HG03442 (cell line): ENCODE measurements around the gene HJURP.

Source experiments
- ATAC-seq: cut with Tn5 transposase; IDR thresholded peaks from one replicate; pipeline ENCODE4 v1.9.1; 2021; ENCODE audit warnings: mild to moderate bottlenecking, moderate library complexity; ENCODE audit not compliant: unreplicated experiment

The HJURP gene

DNA sequence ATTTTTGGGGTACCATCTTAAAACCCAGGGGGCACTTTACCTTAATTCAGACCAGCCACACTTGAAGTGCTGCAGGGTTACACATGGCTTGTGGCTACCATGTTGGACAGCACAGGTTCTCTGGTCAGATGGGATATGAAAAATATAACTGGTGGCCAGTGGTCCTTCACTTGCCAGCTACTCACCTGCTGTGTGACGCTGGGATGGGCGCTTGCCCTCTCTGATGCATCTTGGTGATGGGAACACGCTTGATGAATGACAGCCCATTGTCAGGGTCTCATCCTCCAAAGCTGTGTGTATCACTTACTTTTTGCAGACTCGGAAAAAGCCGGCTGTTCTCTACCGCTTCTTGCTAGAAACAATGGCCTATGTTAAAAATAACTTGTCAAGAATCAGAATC, 22.5 kb downstream of the HJURP start:
- ATAC-seq = no peak

DNA sequence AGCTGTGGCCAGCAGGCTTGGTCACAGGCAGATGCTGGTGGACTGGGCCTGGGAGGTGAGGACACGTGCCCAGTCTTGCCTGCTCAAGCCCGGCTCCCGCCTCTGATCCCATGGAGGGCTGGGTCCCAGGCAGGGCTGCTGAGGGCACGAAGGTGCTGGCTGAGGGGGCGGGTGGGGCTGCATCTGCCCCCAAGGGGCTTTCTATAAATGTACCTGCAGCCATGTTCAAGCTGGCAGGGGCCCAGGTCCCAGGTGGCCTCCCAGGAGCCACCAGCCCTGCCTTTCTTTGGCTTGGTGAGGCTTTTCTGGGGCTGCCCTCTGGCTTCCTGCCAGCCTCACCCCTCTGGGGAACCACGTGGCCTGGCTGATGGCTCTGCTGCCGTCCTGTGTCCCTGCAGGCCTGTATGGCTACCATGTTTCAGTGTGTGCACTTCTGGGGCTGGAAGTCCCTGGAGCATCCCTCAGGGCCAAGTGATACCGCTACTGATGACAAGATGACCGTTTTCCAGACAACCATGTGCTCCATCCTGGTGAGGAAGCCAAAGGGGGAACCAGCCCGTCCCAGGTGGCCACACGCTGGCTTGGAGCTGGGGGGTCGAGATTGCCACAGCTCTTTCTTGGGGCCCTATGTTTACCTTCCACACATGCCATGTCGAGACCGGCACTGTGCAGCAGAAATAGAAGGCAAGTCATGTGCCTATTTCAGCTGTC, 23.2 kb downstream of the HJURP start:
- no peak for ATAC-seq

DNA sequence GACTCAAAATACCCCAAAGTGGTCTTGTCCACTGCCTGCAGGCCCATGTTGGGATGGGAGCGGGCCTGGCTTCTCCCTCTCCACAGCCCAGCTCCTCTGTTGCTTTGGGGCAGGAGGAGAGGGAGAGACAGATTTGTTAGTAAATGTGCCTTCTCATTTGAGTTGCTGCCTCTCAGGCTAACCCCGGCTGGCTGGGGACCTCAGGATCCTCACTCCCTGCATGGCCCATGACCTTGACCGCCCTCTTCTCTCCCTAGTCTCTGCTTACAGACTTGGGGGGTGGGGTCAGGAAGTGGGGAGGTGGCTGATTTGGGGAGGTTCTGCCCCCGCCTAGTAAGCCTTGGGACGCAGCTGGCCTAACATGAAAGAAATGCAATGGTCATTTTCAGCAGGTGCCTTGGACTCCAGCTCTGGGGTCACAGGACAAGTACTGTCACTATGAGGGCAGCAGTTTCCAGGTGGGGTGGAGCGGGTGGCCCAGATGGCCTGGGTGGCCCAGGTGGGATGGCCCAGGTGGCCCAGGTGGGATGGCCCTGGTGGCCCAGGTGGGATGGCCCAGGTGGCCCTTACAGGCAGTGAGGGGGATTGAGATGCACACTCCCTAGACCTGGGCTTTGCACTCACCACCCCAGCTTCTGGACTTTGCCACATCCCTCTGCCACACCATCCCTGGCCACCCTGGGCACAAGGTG, 24.1 kb downstream of the HJURP start:
- no peak for ATAC-seq

DNA sequence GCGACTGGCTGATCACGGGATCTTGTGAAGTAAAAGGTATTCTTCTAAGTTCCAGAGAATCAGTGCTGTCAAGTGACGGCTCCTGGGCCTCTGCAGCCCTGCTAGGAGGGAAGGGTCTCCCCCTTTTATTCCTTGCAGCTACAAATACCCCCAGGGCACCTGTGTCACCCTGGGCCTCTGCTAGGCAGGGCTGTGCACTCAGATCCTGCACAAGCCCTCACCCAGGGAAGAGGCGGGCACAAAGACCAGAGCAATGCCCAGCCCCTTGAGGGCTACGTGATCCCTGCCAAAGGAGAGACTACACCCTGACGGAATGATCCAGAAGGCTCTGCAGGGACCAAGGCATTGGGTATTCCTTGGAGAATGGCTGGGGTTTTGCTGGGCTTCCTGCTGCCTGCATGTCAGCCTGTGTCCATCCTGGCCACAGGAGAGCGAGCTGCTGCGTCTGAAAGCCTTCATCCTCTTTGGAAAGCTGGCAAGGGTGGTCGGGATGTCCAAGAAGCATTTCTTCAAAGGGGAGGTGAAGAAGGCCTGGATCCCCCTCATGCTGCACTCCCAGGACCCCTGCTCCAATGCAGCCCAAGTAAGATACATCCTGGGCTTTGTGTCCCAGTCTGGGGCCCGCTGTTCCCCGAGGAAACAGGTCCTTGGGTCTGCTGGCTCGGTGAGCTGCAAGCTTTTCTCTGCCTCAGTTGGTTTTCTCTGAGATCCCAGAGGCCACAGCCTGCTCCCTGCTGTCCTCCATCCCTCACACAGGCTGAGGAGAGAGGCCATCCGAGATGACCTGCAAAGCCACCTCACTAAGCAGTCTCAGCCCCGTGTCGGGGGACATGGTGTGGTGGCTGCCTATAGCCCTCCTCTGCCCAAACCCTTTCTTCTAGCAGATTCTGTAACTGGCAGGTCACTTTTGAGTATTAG, 24.9 kb downstream of the HJURP start:
- ATAC-seq = no peak

DNA sequence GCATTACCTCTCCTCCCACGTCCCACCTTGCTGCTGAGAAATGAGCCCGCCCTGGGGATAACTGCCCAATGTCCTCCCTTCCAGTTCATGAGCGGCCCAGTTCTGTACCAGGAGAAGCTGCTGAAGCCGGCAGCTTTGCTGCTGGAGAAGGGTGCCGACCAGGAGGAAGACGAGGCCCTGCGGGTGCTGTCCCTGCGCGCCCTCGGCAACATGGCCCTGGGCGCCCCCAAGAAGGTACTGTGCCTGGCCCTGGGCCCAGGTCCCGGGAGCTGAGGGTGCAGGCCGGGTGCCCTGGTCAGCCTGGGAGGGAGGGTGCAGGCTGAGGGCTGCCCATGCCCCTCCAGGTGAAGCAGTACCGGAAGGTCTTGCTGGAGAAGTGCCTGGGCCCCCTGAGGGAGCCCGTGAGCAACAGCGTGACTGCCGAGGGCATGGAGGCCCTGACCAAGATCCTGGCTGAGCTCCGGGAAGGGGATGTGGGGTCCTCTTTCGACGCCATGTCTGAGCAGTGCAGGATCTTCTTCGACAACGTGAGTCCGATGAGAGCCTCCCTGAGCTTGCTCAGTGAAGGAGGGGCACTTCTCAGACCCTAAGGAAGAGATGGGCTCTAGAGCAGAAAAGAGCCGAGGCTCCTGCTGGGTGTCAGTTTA, 25.7 kb downstream of the HJURP start:
- ATAC-seq = no peak

DNA sequence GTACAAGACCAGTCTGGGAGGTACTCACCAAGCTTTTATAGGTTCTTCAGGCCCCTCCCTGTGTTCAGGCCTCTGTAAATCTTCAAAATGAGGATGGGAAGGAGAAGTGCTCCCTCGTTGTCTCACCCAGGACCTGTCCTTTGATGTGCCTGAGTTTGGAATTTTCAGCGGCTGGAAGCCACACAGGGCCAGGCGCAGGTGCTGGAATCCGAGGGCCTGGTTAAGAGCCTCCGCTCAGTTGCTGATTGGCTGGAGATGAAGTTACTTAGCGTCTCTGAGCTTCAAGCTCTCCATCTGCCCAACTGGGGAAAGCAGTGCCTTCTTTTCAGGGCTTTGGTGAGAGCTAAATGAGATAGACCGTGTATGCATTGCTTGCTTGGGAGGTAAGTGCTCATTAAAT, 30.0 kb downstream of the HJURP start:
- no peak for ATAC-seq

DNA sequence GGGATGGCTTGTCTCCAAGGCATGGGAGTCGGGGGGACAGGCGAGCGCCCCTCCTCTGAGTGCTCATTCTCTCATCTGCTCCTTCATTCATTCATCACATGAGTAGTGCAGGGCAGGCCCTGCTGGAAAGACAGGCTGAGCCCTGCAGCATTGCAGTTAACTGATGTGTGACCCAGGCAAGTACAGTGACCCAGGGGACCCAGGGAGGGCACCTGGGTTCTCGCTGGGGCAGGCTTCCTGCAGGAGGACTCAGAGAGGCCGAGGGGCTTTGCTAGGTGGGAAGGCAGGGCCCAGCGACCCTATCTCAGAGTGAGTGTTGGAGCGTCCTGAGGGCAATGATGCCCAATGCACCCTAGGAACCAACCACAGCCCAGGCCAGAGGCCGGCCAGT, 30.6 kb downstream of the HJURP start:
- ATAC-seq = no peak

DNA sequence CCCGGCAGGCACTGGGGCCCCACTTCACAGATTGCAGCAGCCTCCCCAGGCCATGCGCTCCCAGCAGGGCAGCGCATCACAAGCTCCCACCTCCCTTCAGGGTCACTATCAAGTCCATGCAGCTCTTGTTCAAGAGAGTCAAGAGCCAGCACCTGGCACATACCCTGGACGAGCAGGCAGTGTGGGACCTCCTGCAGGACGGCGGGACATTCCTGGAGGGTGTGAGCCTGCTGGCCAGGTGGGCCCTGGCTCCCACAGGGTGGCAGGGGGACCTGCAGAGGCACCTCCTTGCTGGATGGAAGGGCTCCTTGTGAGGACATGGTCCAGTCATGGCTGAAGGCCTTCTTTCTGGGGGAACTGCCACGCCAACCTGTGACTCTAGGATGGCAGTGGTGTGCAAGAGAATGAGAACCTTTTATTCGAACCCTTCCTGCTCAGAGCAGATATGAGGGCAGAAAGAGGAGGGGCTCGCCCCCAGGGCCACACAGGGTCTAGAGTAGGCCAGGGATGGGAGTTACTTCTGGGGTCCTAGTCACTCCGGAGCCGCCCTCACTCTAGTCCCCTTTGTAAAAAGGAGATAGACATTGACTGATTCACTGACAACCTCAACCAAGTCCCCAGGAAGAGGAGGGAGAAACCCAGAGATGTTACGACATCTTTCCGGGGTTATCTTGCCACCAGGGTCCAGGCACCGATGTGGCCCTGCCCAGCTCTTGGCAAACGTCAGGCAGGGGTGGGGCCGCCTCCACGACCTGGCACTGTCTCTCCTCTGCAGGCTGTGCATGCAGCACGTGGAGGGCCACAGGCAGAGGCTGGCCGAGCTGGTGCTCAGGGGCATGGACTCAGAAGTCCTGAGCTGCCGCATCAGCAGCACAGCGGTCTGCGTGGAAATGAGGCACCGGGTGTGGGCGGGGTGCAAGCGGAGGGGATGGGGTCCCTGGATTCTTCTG, 31.3 kb downstream of the HJURP start:
- no peak for ATAC-seq

DNA sequence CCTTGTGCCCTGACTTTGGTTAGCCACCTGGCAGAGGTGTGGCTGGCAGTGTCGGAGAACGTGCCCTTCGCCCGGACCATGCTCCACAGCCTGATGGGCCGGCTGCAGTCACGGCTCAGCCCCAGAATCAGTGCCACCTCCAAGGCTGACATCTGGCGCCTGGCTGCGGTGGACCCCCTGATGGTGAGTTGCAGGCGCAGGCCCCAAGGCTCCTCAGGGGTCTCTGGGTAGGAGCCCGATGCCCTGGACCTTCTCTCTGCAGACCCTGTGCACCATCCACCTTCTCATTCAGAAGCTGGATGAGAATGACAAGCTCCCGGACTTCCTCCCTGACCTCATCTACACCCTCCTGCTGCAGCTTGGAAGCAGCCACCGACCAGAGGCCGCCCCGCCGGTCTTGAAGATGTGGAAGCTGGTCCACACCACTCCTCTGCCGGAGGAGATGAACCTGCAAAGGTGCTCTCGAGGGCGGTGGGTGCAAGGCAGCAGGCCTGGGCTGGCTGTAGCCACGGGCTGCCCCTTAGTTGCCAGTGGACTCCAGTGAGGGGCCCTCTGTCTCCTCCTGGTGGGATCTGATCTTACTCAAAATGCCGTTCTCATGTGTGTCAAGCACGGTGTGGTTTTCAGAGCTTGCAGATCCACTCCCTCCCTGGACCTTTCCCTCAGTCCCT, 32.1 kb downstream of the HJURP start:
- no peak for ATAC-seq

DNA sequence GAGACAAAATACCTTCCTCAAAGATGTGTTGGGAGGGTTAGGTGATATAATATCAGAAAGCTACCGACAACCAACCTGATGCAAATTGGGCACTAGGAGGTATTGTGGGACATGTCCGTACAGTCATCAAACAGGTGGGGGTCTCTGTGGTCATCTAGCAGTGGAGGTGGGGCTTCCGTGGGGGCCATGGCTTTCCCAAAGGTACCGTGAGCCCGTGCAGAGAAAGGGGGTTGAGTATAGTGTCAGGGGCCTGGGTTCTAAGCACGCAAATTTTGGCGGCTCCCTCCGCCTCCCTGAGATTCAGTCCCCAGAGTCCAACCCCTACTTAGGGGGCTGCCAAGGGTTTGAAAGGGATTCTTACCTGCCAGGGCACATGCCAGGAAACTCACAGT, 32.6 kb downstream of the HJURP start:
- ATAC-seq = no peak

DNA sequence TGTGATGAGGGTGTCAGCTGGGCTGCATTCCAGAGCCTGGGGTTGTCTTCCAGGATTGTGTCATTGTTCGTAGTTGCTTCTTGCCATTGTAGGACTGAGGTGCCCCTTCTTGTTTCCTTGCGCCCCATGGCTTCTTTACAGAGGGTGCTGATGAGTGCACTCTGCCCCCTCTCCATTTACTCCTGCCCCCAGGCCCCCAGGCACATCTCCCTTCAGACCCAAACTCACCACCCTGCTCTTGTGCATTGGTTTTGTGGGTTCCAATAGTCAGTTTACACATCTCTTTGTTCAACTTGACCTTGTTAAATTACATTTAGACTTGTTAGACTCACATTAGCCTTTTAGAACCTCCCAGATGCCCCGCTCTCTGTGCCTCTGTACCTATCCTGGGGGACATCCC, 33.1 kb downstream of the HJURP start:
- ATAC-seq = no peak

DNA sequence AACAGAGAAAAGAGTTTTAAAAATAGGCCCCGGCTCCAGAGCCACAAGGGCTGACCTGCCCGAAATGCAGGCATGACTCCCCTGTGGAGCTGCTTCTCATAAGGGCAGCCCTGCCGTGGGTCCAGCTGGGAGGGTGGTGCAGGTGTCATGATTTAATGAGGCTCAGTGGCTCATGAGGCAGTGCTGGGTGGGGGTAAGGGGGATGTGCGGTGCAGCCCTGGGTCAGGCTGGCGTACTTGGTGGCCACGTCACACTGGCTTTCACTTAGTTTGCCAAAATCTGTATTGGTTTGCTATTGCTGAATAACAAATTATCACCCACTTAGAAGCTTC, 33.6 kb downstream of the HJURP start:
- no peak for ATAC-seq

DNA sequence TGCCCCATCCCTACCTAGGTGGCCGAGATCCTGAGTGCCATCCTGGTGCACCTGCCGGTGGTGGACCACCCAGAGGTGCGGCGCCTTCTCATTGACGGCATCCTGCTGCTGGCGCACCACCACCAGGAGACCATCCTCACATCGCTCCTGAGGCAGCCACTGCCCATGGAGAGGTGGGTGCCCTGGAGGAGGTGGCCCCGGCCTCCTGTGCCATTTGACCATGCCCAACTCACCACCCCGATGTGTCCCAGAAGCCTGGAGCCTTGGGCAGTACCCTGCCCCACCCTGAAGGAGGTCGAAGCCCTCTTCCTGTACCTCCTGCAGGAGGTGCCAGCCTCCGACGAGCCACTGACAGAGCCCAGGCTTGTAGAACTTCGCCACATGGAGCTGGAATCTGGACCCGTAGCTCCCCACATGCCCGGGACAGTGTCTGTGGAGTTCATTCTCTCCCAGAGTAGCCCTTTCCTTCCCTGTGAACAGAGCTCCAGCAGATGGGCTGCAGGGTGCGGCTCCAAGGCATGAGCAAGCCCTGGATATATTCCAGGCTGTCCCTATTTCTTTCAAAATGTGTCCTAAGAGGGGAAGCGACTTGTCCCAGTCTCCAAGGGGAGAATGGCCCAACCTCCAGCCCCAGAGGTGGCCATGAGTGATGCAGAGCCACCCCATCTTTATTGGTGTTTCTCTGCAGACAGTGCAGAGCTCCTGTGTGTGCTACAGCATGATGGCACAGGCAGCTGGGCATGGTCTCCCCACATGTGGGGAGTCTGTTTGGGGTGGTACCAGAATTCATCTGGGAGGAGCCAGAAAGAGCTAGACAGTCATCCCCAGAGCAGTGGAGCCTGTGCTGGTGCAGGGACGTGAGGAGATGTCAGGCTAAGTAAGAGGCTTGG, 34.2 kb downstream of the HJURP start:
- ATAC-seq = no peak

DNA sequence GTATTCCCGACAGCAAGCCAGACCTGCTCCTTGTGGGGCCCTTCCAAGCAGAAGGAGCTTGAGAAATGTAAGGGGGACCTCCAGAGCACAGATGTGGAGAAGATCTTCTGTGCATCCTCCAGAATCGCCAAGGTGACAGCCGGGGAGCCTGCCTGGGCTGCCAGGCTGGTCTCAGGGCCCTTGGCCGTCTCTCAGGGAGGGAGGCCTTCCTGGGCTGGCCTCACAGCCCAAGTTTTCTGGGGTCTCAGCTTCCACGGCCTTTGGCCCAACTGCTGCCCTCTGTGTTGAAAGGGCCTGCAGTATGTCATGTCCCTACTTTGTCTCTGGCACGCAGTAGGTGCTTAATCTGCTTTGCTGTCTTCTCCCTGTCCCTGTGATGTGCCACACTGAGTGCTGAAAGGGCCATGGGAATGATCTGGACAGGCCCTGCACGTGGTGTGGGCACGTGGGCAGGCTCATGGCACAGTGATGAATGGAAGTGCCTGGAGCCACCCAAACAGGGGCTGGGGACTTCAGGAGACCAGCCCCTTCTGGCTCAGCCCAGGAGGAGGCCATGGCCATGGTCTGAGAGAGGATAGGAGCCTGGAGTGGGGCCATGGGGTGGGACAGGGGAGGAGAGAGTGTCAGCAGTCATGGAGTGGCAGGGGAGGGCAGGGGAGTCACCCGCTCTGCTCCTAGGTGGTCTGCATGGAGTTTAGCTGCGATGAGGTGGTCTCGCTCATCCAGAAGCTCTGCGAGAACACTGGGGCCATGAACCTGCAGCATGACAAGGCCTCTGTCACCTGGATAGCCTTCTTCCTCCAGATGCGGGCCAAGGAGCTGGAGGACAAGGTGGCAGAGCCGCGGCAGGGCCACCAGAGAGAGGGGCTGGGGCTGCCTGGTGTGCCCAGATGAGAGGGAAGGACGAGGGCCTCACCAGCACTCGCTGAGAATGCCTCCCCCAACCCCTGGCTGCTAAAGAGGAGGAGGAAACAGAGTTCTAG, 35.4 kb downstream of the HJURP start:
- ATAC-seq = no peak

DNA sequence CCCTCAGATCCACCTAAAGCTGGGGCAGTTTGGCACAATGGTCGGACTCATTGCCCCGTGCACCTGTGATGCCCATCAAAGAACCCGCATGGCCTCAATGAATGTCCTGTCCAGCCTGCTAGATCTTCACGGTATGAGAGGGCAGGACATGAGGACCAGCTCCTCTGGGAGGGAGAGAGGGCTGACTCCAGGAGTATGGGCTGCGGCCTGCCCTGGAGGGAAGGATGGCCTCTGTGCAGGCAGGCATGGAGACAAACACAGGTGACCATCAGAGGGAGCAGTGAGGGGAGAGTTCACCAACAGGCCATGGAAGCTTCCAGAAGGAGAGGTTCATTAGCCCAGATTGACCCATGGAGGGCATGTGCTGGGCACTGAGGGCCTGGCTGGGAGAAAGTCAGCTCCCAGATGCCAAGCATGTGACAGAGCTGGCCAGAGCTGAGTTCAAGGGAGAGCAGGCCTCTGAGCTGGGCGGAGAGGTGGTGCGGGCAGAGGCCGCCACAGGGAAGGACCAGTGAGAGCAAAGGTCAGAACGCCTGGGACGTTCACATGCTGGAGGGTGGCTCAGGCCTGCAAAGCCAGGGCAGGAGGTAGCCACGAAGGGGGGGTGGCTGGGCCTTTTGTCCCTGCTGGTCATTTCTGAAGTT, 36.2 kb downstream of the HJURP start:
- ATAC-seq = no peak

DNA sequence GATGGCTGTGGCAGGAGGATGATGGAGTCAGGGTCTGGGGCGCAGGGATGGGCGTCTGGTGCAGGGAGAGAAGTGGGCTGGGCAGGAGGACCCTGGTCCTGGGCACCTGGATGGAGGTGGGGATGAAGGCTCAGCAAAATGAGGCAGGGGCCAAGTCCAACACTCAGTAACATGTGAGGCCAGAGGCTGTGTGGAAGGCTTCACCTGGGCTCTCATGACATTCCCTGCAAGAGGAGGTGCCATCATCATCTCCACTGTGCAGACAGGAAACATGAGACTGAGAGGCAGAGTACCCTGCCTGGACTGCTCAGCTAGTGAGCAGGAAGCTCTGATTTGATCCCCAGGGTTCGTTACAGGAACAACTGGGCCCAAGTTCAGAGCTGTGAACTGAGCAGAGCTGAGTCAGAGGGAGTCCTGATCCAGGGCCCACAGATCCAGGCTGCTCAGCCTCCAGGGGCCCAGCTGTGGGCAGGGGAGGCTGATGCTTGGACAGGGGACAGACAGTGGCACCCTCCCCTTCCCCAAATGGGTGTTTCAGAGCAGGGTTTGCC, 36.9 kb downstream of the HJURP start:
- ATAC-seq = no peak

DNA sequence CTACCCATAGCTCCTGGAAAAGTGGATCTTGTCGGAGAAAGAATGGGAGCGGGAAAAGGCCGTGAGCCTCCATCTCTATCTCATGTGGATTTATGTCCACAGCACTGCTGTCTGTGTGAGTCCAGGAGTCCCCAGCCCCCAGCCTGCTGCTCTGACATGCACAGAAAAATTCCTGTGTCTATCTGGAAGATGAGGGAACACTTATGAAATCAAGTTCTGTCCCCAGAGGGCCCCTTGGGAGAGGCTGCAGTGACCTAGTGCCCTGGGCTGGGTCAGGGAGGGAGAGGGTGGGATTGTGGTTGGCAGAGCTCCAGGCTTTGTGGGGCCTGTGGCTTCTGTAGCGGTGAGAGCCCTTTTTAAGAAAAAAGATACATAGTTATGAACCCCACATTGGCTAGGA, 37.6 kb downstream of the HJURP start:
- no peak for ATAC-seq
